Measurements from ENCODE around the gene ZNF311. TPM values are rescaled to one million over a fixed set of nuclear protein-coding genes. Genes with fewer than 3 reads are reported as not detected.

ZNF311 gene
- total and polyA plus RNA-seq, 7 donors, result 0.28 to 1.4 (median 0.73) TPM

DNA sequence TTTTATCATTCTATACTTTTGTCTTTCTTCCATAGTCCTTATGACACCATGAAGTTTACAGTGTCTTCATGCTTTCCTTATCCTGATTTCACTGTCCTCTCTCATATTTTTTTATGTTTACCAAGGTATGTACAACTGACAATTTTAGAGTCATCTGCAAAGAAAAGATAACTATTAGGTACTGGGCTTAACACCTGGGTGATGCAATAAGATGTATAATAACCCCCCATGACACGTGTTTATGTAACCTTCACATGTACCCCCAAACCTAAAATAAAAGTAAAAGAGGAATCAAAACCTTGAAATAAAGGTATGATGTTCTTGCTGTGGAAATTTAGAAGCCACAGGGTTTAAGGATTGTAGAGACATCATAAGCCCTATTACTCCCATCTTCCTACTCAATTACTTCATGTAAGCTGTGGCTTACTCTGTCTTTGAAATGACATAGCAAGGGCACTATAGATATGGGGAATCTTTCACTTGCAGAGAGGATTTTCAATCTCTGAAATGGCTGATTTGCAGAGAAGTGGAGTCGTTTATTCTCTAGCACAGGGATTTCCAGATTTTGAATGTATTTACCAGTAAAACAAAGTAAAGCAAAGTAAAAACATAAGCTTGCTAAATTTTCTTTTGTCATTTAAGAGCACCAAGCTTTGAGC is 20.9 kb upstream of the ZNF311 start:
- intact Hi-C loops (cut with DNase I), result no loop called here
- no peak for DNase-seq
- peaks cover 0 to 14% (median 0%) of the 10 kb centered on the region in 3 donors for H3K27me3 ChIP-seq
- no peak overlapping the region for H3K4me3 ChIP-seq
- no peak for TF ChIP-seq POLR2AphosphoS5 (IDR thresholded peaks at IDR 0.05)
- TF ChIP-seq POLR2A (IDR thresholded peaks at IDR 0.05), result no peak
- no peak for TF ChIP-seq EP300 (IDR thresholded peaks at IDR 0.05)
- TF ChIP-seq, protein P1, sequence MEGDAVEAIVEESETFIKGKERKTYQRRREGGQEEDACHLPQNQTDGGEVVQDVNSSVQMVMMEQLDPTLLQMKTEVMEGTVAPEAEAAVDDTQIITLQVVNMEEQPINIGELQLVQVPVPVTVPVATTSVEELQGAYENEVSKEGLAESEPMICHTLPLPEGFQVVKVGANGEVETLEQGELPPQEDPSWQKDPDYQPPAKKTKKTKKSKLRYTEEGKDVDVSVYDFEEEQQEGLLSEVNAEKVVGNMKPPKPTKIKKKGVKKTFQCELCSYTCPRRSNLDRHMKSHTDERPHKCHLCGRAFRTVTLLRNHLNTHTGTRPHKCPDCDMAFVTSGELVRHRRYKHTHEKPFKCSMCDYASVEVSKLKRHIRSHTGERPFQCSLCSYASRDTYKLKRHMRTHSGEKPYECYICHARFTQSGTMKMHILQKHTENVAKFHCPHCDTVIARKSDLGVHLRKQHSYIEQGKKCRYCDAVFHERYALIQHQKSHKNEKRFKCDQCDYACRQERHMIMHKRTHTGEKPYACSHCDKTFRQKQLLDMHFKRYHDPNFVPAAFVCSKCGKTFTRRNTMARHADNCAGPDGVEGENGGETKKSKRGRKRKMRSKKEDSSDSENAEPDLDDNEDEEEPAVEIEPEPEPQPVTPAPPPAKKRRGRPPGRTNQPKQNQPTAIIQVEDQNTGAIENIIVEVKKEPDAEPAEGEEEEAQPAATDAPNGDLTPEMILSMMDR (IDR thresholded peaks at IDR 0.05), result no peak
- no peaks in the 10 kb centered on the region for H3K9me3 ChIP-seq
- no peaks in the 10 kb centered on the region for H3K36me3 ChIP-seq
- H3K27ac ChIP-seq, result no peak overlapping the region
- 40 to 54% methylated on average over 2 of the region's 2 CpGs for WGBS, 2 donors
- H3K4me1 ChIP-seq, result no peaks in the 10 kb centered on the region

DNA sequence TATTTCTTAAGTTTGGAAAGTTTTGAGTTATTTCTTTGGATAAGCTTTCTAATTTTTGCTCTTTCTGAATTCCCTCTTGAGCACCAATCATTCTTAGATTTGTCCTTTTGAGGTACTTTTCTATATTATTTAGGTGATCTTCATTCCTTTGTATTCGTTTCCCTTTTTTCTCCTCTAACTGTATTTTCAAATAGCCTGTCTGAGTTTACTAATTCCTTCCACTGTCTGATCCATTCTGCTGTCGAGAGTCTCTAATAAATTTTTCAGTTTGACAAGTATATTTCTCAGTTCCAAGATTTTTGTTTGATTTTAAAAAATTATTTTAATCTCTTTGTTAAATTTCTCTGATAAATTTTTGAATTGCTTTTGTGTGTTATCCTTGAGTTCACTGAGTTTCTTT is 16.3 kb upstream of the ZNF311 start:
- no peaks in the 10 kb centered on the region for H3K9me3 ChIP-seq
- TF ChIP-seq POLR2A (IDR thresholded peaks at IDR 0.05) (no peak), EP300 (IDR thresholded peaks at IDR 0.05) (no peak), POLR2AphosphoS5 (IDR thresholded peaks at IDR 0.05) (no peak)
- TF ChIP-seq, protein P1 (IDR thresholded peaks at IDR 0.05), result no peak
- DNase-seq, result no peak
- whole genome bisulfite sequencing, 2 donors, result 68 to 78% methylated on average over 2 of the region's 2 CpGs
- H3K4me1 ChIP-seq, result peaks cover 0 to 6% (median 2%) of the 10 kb centered on the region in 4 donors
- H3K36me3 ChIP-seq, result no peaks in the 10 kb centered on the region
- H3K27ac ChIP-seq, result no peak overlapping the region
- peaks cover 0 to 14% (median 0%) of the 10 kb centered on the region in 3 donors for H3K27me3 ChIP-seq
- H3K4me3 ChIP-seq, result no peak overlapping the region
- intact Hi-C loops (cut with DNase I), result no loop called here

DNA sequence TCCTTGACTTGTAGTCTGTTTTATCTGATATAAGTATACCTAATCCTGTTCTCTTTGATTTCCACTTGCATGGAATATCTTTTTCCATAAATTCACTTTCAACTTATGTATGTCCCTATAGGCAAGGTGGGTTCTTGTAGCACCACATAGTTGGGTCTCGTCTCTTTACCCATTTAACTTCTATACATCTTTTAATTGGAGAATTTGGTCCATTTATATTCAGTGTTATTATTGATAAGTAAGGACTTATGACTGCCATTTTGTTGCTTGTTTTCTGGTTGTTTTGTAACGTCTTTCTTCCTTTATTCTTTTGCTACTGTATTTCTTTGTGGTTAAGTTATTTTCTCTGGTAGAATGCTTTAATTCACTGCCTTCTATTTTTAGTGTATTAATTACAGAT is 14.5 kb upstream of the ZNF311 start:
- Histone ChIP-seq H3K9me3 (no peaks in the 10 kb centered on the region), H3K27ac (no peak overlapping the region), H3K27me3 (peaks cover 6 to 11% (median 10%) of the 10 kb centered on the region in 3 donors), H3K4me3 (no peak overlapping the region), H3K36me3 (no peaks in the 10 kb centered on the region), H3K4me1 (peaks cover 0 to 22% (median 10%) of the 10 kb centered on the region in 4 donors)
- WGBS, 2 donors, result 74% methylated on average over 2 of the region's 2 CpGs
- DNase-seq, result no peak
- intact Hi-C loops (cut with DNase I), result loop anchor here (5.0 to 10.0 kb wide), 2 partner anchors 97 to 155 kb away; partner anchors contain the start of gene TRIM27
- TF ChIP-seq POLR2AphosphoS5 (IDR thresholded peaks at IDR 0.05) (no peak), POLR2A (IDR thresholded peaks at IDR 0.05) (no peak), EP300 (IDR thresholded peaks at IDR 0.05) (no peak)
- TF ChIP-seq, protein P1 (IDR thresholded peaks at IDR 0.05), result no peak

DNA sequence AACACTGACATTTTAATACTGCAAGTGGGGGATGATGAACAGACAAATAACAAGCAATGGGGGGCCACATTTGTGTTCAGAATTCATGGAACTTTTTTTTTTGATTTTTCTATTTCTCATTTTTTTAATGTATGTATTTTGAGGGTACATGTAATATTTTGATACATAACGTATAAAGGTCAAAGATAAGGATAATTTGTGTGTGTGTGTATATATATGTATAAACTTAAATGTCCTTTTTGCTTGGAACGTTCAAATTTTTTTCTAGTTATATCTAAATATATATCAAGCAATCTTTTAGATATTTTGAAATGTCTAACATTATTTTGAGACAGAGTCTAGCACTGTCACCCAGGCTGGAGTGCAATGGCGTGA is 12.3 kb upstream of the ZNF311 start:
- Histone ChIP-seq H3K4me3 (peak overlapping the region in 1 of 4 donors; percentile 62), H3K4me1 (peaks cover 0 to 23% (median 10%) of the 10 kb centered on the region in 4 donors), H3K36me3 (no peaks in the 10 kb centered on the region), H3K9me3 (no peaks in the 10 kb centered on the region), H3K27ac (no peak overlapping the region), H3K27me3 (peaks cover 9 to 22% (median 17%) of the 10 kb centered on the region in 3 donors)
- 34 to 42% methylated on average over 3 of the region's 3 CpGs for WGBS, 2 donors
- no peak for TF ChIP-seq POLR2AphosphoS5 (IDR thresholded peaks at IDR 0.05)
- no peak for TF ChIP-seq POLR2A (IDR thresholded peaks at IDR 0.05)
- TF ChIP-seq, protein P1 (IDR thresholded peaks at IDR 0.05), result no peak
- TF ChIP-seq EP300 (IDR thresholded peaks at IDR 0.05), result no peak
- DNase-seq, result no peak
- intact Hi-C loops (cut with DNase I), result loop anchor here (1.0 to 10.0 kb wide), 4 partner anchors 37 to 331 kb away; partner anchors contain the start of gene TRIM27

Measured in sigmoid colon (tissue), 7 donors.